H1 (cell line): ENCODE results near the gene TSHR. TPM values are rescaled to one million over a fixed set of nuclear protein-coding genes. Genes with fewer than 3 reads are reported as not detected.

ENCODE experiments used
- CTCF ChIA-PET: fragments of 300-600 bp; sonication (Branson Sonifier 250); formaldehyde crosslinking; loops from one replicate; lab custom pipeline; 2021; ENCODE audit not compliant: partially characterized antibody; lab: Charles Lee
- POLR2A ChIA-PET: fragments of 300-600 bp; sonication (Branson Sonifier 250); formaldehyde crosslinking; loops from one replicate; lab custom pipeline; 2021; ENCODE audit warnings: inconsistent platforms; ENCODE audit not compliant: partially characterized antibody; lab: Charles Lee
- DNase-seq, 2 experiments: peaks; one replicate each; pipeline versions ENCODE4 v3.0.0 to v3.0.0-alpha.2; 2010 to 2022; ENCODE audit warnings: low spot score in 2 of 2, low read depth in 1 of 2, mixed read lengths in 1 of 2
- FAIRE-seq: peaks from 2 replicates; lab custom pipeline; 2011; peaks lifted over from hg19 to GRCh38; lab: Jason Lieb, UNC
- H2AFZ ChIP-seq: 2 replicates; pipeline ENCODE4 v1.8.1; 2012; ENCODE audit warnings: low read length, inconsistent platforms
- H2AK5ac ChIP-seq: 2 replicates; pipeline ENCODE4 v1.6.1; 2013; ENCODE audit warnings: low read depth, low read length
- H2BK120ac ChIP-seq: replicated peaks from 2 replicates; pipeline ENCODE3; 2013; ENCODE audit warnings: low read depth, low read length, inconsistent platforms
- H2BK12ac ChIP-seq: 2 replicates; pipeline ENCODE4 v1.6.1; 2013; ENCODE audit warnings: low read depth, low read length
- H2BK15ac ChIP-seq: 2 replicates; pipeline ENCODE4 v1.6.1; 2013; ENCODE audit warnings: low read length
- H2BK20ac ChIP-seq: 2 replicates; pipeline ENCODE4 v1.6.1; 2013; ENCODE audit warnings: low read length
- H2BK5ac ChIP-seq: 2 replicates; pipeline ENCODE4 v1.6.1; 2013; ENCODE audit warnings: low read depth, low read length
- H3K14ac ChIP-seq: 2 replicates; pipeline ENCODE4 v1.6.1; 2013; ENCODE audit warnings: inconsistent platforms; ENCODE audit not compliant: insufficient read length
- H3K18ac ChIP-seq: 2 replicates; pipeline ENCODE4 v1.6.1; 2013; ENCODE audit warnings: low read length; ENCODE audit errors: extremely low read depth
- H3K23ac ChIP-seq: 2 replicates; pipeline ENCODE4 v1.6.1; 2013; ENCODE audit warnings: inconsistent platforms; ENCODE audit not compliant: insufficient read length
- H3K23me2 ChIP-seq: 2 replicates; pipeline ENCODE4 v1.6.1; 2013; ENCODE audit warnings: low read depth, low read length
- H3K27ac ChIP-seq: 2 replicates; pipeline ENCODE4 v1.6.1; 2011; ENCODE audit warnings: low read depth, low read length, inconsistent platforms
- H3K27me3 ChIP-seq, 4 experiments: replicated peaks in 1 of 4; 1 replicate in 1 of 4; 2 replicates in 3 of 4; pipeline versions ENCODE4 v1.6.1 to v1.8.1; 2011 to 2013; ENCODE audit warnings: low read length in 3 of 4, mild to moderate bottlenecking in 3 of 4, inconsistent platforms in 2 of 4, mixed read lengths in 2 of 4, moderate library complexity in 1 of 4; ENCODE audit not compliant: control insufficient read depth in 3 of 4, insufficient read depth in 3 of 4; ENCODE audit errors: extremely low read depth in 1 of 4
- H3K36me3 ChIP-seq, 4 experiments: 2 replicates each; pipeline versions ENCODE4 v1.6.1 to v1.8.1; 2011 to 2013; ENCODE audit warnings: mild to moderate bottlenecking in 4 of 4, low read length in 3 of 4, moderate library complexity in 2 of 4, control low read depth in 1 of 4, inconsistent platforms in 1 of 4; ENCODE audit not compliant: insufficient read depth in 4 of 4, control insufficient read depth in 2 of 4
- H3K4ac ChIP-seq: replicated peaks from 2 replicates; pipeline ENCODE3; 2013; ENCODE audit warnings: low read length, low read depth, mixed read lengths, inconsistent platforms; ENCODE audit not compliant: insufficient read length
- H3K4me1 ChIP-seq, 4 experiments: replicated peaks in 1 of 4; 1 replicate in 1 of 4; 2 replicates in 3 of 4; pipeline versions ENCODE4 v1.6.1 to v1.8.1; 2011 to 2013; ENCODE audit warnings: low read length in 3 of 4, inconsistent platforms in 2 of 4, mixed read lengths in 1 of 4; ENCODE audit not compliant: insufficient read depth in 4 of 4, control insufficient read depth in 3 of 4
- H3K4me2 ChIP-seq, 2 experiments: 2 replicates each; pipeline versions ENCODE4 v1.6.1 to v1.8.1; 2011 to 2013; ENCODE audit warnings: low read depth in 2 of 2, low read length in 2 of 2, control low read depth in 1 of 2, inconsistent platforms in 1 of 2, mild to moderate bottlenecking in 1 of 2; ENCODE audit not compliant: insufficient read depth in 1 of 2
- H3K4me3 ChIP-seq, 4 experiments: fragments of 200-600, 300-600 bp in 1 of 4; sonication (generic), shearing (Covaris generic), sonication (Bioruptor Twin) in 1 of 4; 2 replicates each; pipeline versions ENCODE4 v1.5.1 to v1.8.1; 2011 to 2016; ENCODE audit warnings: low read length in 4 of 4, low read depth in 3 of 4, control low read depth in 2 of 4, inconsistent platforms in 2 of 4, mild to moderate bottlenecking in 2 of 4, mixed read lengths in 1 of 4, moderate library complexity in 1 of 4; ENCODE audit not compliant: insufficient read depth in 2 of 4; ENCODE audit errors: extremely low read depth in 1 of 4
- H3K56ac ChIP-seq: replicated peaks from 2 replicates; pipeline ENCODE3; 2013; ENCODE audit warnings: low read depth, mild to moderate bottlenecking, mixed read lengths, low read length, inconsistent platforms; ENCODE audit not compliant: insufficient read length
- H3K79me1 ChIP-seq: 2 replicates; pipeline ENCODE4 v1.6.1; 2013; ENCODE audit warnings: low read depth, low read length, control low read depth
- H3K79me2 ChIP-seq, 2 experiments: 2 replicates each; pipeline versions ENCODE4 v1.6.1 to v1.8.1; 2012 to 2013; ENCODE audit warnings: low read length in 2 of 2, mild to moderate bottlenecking in 2 of 2, inconsistent platforms in 1 of 2; ENCODE audit not compliant: insufficient read depth in 2 of 2, control insufficient read depth in 1 of 2
- H3K9ac ChIP-seq, 4 experiments: replicated peaks in 1 of 4; 1 replicate in 1 of 4; 2 replicates in 3 of 4; pipeline versions ENCODE4 v1.6.1 to v1.8.1; 2011 to 2013; ENCODE audit warnings: low read depth in 3 of 4, low read length in 3 of 4, control low read depth in 2 of 4, mild to moderate bottlenecking in 2 of 4, moderate library complexity in 2 of 4, inconsistent platforms in 1 of 4; ENCODE audit errors: extremely low read depth in 1 of 4
- H3K9me3 ChIP-seq, 2 experiments: 2 replicates each; pipeline versions ENCODE4 v1.6.1 to v1.8.1; 2012 to 2013; ENCODE audit warnings: mild to moderate bottlenecking in 2 of 2, moderate library complexity in 2 of 2, control low read depth in 1 of 2, inconsistent platforms in 1 of 2, low read depth in 1 of 2, low read length in 1 of 2, mixed read lengths in 1 of 2; ENCODE audit not compliant: insufficient read depth in 2 of 2
- H4K20me1 ChIP-seq, 2 experiments: replicated peaks in 1 of 2; 2 replicates each; pipeline versions ENCODE3 to v1.8.1; 2011 to 2013; ENCODE audit warnings: inconsistent platforms in 2 of 2, low read length in 2 of 2, mild to moderate bottlenecking in 1 of 2; ENCODE audit not compliant: insufficient read depth in 2 of 2, control insufficient read depth in 1 of 2
- H4K5ac ChIP-seq: 2 replicates; pipeline ENCODE4 v1.6.1; 2013; ENCODE audit warnings: low read length, low read depth, mixed read lengths, inconsistent platforms; ENCODE audit not compliant: insufficient read length
- H4K8ac ChIP-seq: 2 replicates; pipeline ENCODE4 v1.8.0; 2013; ENCODE audit warnings: mild to moderate bottlenecking, moderate library complexity, low read length, inconsistent platforms; ENCODE audit not compliant: insufficient read depth; ENCODE audit errors: extremely low read depth
- H4K91ac ChIP-seq: replicated peaks from 2 replicates; pipeline ENCODE3; 2013; ENCODE audit warnings: low read length, mixed read lengths, inconsistent platforms; ENCODE audit not compliant: insufficient read length
- ASH2L ChIP-seq: fragments of 200-600, 300-600 bp; sonication (generic); IDR thresholded peaks from one replicate; pipeline ENCODE4 v1.7.1; 2017; ENCODE audit warnings: low read length
- ATF2 ChIP-seq: IDR thresholded peaks from 2 replicates; pipeline ENCODE4 v1.6.1; 2012; ENCODE audit warnings: low read length, inconsistent platforms
- CBX8 ChIP-seq: fragments of 300-800, 300-1000 bp; sonication (generic); IDR thresholded peaks from 2 replicates; pipeline ENCODE4 v1.7.1; 2016; ENCODE audit warnings: low read depth, low read length, borderline replicate concordance
- CHD2 ChIP-seq: IDR thresholded peaks from 2 replicates; pipeline ENCODE4 v1.6.1; 2012; ENCODE audit warnings: low read length, improper control_type of control experiment
- HDAC2 ChIP-seq, 2 experiments: fragments of 300-600 bp in 1 of 2; sonication (generic) in 1 of 2; IDR thresholded peaks; 2 replicates each; pipeline ENCODE4 v1.6.1; 2011 to 2012; ENCODE audit warnings: low read depth in 2 of 2, low read length in 2 of 2, mild to moderate bottlenecking in 2 of 2, moderate library complexity in 2 of 2, borderline replicate concordance in 1 of 2, inconsistent platforms in 1 of 2
- HDAC6 ChIP-seq: IDR thresholded peaks from one replicate; pipeline ENCODE4 v1.7.1; 2012; ENCODE audit warnings: low read depth, mild to moderate bottlenecking, inconsistent platforms, low read length, moderate library complexity
- JUND ChIP-seq: IDR thresholded peaks from 2 replicates; pipeline ENCODE4 v1.6.1; 2011; ENCODE audit warnings: mild to moderate bottlenecking, improper control_type of control experiment, low read length
- MAX ChIP-seq: IDR thresholded peaks from 2 replicates; pipeline ENCODE4 v1.6.1; 2012; ENCODE audit warnings: inconsistent platforms
- NRF1 ChIP-seq: IDR thresholded peaks from 2 replicates; pipeline ENCODE4 v1.6.1; 2011; ENCODE audit warnings: mild to moderate bottlenecking, low read depth, low read length, improper control_type of control experiment
- POLR2AphosphoS5 ChIP-seq: IDR thresholded peaks from 2 replicates; pipeline ENCODE4 v1.6.1; 2011; ENCODE audit warnings: low read depth, low read length
- SP2 ChIP-seq: IDR thresholded peaks from 2 replicates; pipeline ENCODE4 v1.6.1; 2012; ENCODE audit warnings: mild to moderate bottlenecking, low read length, inconsistent platforms
- WGBS, 2 experiments: shearing (Covaris generic) in 1 of 2; methylation state at CpG; one replicate each; pipeline versions ENCODE4 v1.1.6 to v1.1.7; 2013 to 2015; ENCODE audit warnings: low lambda C conversion rate in 2 of 2, mixed read lengths in 2 of 2, inconsistent platforms in 1 of 2, low coverage in 1 of 2, missing lambda C conversion rate in 1 of 2; ENCODE audit not compliant: insufficient replicate concordance in 2 of 2, insufficient coverage in 1 of 2, insufficient read length in 1 of 2; ENCODE audit errors: extremely low coverage in 1 of 2, missing lambda C conversion rate in 1 of 2; 5-methylcytosine and 5-hydroxymethylcytosine counted together
- polyA plus RNA-seq, 7 experiments: library from polyadenylated mRNA; depleted of rRNA in 3 of 7; stranded (reverse) in 5 of 7; unstranded in 2 of 7; fragments of >200 nt in 5 of 7; fragments of 200-250 nt in 2 of 7; gene quantifications; 1 replicate in 5 of 7; 2 replicates in 1 of 7; 4 replicates in 1 of 7; pipeline versions ENCODE4 v1.2.1 to v1.2.3, GENCODE V29; 2011 to 2013; ENCODE audit warnings: missing spikeins in 2 of 7, mixed read lengths in 2 of 7
- total RNA-seq: library from RNA; stranded (reverse); fragmentation: NEBNext Ultra II Directional; extraction: Animal tissue kit (Norgen Biotek cat#: 25700); gene quantifications from 2 replicates; pipeline ENCODE4 v1.2.1, GENCODE V29; 2021

Gene TSHR
- total and polyA plus RNA-seq, 2 of the 8 experiments (the other 6 are each of a cell fraction or from before 2014, with no cell fraction given), result 0.27 TPM; not detected in 1

- no peaks in the 10 kb centered on the region; a peak in 1 of 7 replicates for H3K4me1 ChIP-seq
- H2BK15ac ChIP-seq, result no peak overlapping the region
- H3K27me3 ChIP-seq, result no peaks in the 10 kb centered on the region
- no peaks in the 10 kb centered on the region for H3K36me3 ChIP-seq
- no peak overlapping the region for H3K27ac ChIP-seq
- H2AK5ac ChIP-seq, result no peak overlapping the region
- no peak overlapping the region for H4K91ac ChIP-seq
- no peak overlapping the region; the same call in 1 of the 2 replicates for H2AFZ ChIP-seq
- no peak for DNase-seq
- no peaks in the 10 kb centered on the region for H3K9me3 ChIP-seq
- no peaks in the 10 kb centered on the region for H4K20me1 ChIP-seq
- H3K56ac ChIP-seq, result no peak overlapping the region
- H2BK20ac ChIP-seq, result no peak overlapping the region
- FAIRE-seq, result no peak
- ChIA-PET POLR2A (no interaction called here), CTCF (no interaction called here)
- no peaks in the 10 kb centered on the region for H3K79me1 ChIP-seq
- no peak overlapping the region for H3K4me2 ChIP-seq
- H2BK120ac ChIP-seq, result no peak overlapping the region
- no peak overlapping the region for H3K4me3 ChIP-seq
- H3K9ac ChIP-seq, result no peak overlapping the region
- 87% methylated on average over 4 of the region's 4 CpGs; no CpG with 5 or more reads in 1 of the 2 experiments for WGBS, 2 experiments
- H3K23me2 ChIP-seq, result no peaks in the 10 kb centered on the region
- no peak overlapping the region for H4K8ac ChIP-seq
- no peak overlapping the region for H2BK5ac ChIP-seq
- H3K14ac ChIP-seq, result no peak overlapping the region
- no peak overlapping the region for H3K23ac ChIP-seq
- H3K79me2 ChIP-seq, result no peaks in the 10 kb centered on the region
- no peak overlapping the region for H3K4ac ChIP-seq
- H2BK12ac ChIP-seq, result no peak overlapping the region
- no peak overlapping the region for H3K18ac ChIP-seq
- no peak overlapping the region for H4K5ac ChIP-seq
- no peak for TF ChIP-seq MAX
- TF ChIP-seq ATF2, result no peak
- TF ChIP-seq HDAC6, result no peak
- TF ChIP-seq POLR2AphosphoS5, result no peak
- no peak for TF ChIP-seq NRF1
- TF ChIP-seq ASH2L, result no peak
- TF ChIP-seq SP2, result no peak
- TF ChIP-seq CBX8, result no peak
- TF ChIP-seq HDAC2 (IDR thresholded peaks at IDR 0.05; ENCODE audit: borderline replicate concordance in 1 of 2, low read depth in 2 of 2, low read length in 2 of 2), result no peak
- no peak for TF ChIP-seq JUND
- TF ChIP-seq CHD2, result no peak
These were observed 8.6 kb upstream of the TSHR start for GRCh38 chr14:80946797-80947196.
